ENCODE results near the gene CAMK2N1.
A peak's percentile ranks its signal among the peaks of the same experiment; 100 is the strongest.

The CAMK2N1 gene

GRCh38 chr1:20440785-20441200 is 45.2 kb downstream of the CAMK2N1 start:
- Mint-ChIP-seq H3K36me3 (ENCODE audit: insufficient read depth) (no peaks in the 10 kb centered on the region), H3K27ac (no peak overlapping the region), H3K9me3 (no peaks in the 10 kb centered on the region), H3K27me3 (peaks cover 19 to 23% of the 10 kb centered on the region in 2 donors), H3K4me3 (no peak overlapping the region), H3K4me1 (ENCODE audit: low read depth in 2 of 2) (peaks cover 3 to 4% of the 10 kb centered on the region in 2 donors)
- ATAC-seq (replicated peaks) (peak; percentile 71), DNase-seq (peak; percentile 31 to 33 (median 31))

GRCh38 chr1:20439282-20439681 is 46.7 kb downstream of the CAMK2N1 start:
- ATAC-seq (replicated peaks) (no peak), DNase-seq (no peak)
- H3K4me1 Mint-ChIP-seq (ENCODE audit: low read depth in 2 of 2) = peaks cover 3 to 4% of the 10 kb centered on the region in 2 donors
- no peak overlapping the region for H3K27ac Mint-ChIP-seq
- no peaks in the 10 kb centered on the region for H3K36me3 Mint-ChIP-seq (ENCODE audit: insufficient read depth)
- peaks cover 34 to 38% of the 10 kb centered on the region in 2 donors for H3K27me3 Mint-ChIP-seq
- no peak overlapping the region for H3K4me3 Mint-ChIP-seq
- H3K9me3 Mint-ChIP-seq = no peaks in the 10 kb centered on the region

GRCh38 chr1:20437640-20438039 is 48.4 kb downstream of the CAMK2N1 start:
- ATAC-seq (replicated peaks) = no peak
- Mint-ChIP-seq H3K36me3 (ENCODE audit: insufficient read depth) (peaks cover 3% of the 10 kb centered on the region), H3K27ac (no peak overlapping the region), H3K4me3 (no peak overlapping the region), H3K9me3 (no peaks in the 10 kb centered on the region), H3K4me1 (ENCODE audit: low read depth in 2 of 2) (peaks cover 3 to 4% of the 10 kb centered on the region in 2 donors), H3K27me3 (peaks cover 46 to 53% of the 10 kb centered on the region in 2 donors)
- DNase-seq = no peak

- Mint-ChIP-seq H3K4me1 (ENCODE audit: low read depth in 2 of 2) (no peaks in the 10 kb centered on the region), H3K9me3 (no peaks in the 10 kb centered on the region), H3K27ac (no peak overlapping the region), H3K27me3 (peaks cover 78 to 93% of the 10 kb centered on the region in 2 donors), H3K4me3 (no peak overlapping the region), H3K36me3 (ENCODE audit: insufficient read depth) (peaks cover 3% of the 10 kb centered on the region)
- DNase-seq = no peak
- ATAC-seq (replicated peaks) = no peak
These were observed 53.1 kb downstream of the CAMK2N1 start for GRCh38 chr1:20432891-20433290.
